ENCODE data around the gene JAK3. TPM values are rescaled to one million over a fixed set of nuclear protein-coding genes. Genes with fewer than 3 reads are reported as not detected.
A peak's percentile ranks its signal among the peaks of the same experiment; 100 is the strongest.

Gene JAK3
- total and polyA plus RNA-seq, 8 donors: 0.89 to 50.2 (median 2.9) TPM

DNA sequence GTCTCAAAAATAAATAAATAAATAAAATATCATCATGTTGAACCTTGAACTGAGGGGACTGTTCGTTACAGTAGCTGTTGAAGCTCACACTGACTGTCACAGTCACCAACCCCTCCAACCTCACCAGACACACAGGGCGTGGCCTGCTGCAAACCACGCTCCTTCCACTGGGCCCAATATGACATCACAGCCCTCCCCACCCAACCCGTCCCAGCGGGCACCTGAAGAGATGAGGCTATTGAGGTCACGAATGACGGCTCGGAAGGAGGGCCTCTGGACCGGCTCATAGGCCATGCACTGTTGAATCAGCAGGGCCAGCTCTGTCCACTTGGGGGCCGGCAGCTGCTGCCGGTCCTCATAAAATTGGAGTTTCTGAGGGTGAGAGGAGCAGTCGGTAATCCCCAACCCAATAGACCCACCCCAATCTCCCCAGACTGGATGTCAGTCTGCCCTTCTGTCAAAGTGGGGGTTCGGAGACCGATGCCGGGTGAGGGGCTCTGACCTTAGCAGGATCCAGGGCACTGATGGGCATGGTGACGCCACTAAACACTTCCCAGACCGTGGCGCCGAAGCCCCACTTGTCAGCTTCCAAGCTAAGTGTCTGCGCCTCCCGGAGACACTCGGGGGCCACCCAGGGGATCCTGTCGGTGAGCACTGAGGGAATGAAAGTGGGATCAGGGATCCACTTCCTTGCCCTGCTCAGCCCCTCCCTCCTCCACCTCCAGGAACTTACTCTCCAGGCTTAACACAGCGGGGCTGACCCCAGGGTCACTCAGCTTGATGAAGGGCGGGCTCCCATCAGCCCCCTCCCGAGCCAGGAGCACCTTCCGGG lies 13.2 kb downstream of the JAK3 start:
- no peak for TF ChIP-seq EP300 (IDR thresholded peaks at IDR 0.05)
- no peak for TF ChIP-seq POLR2A (IDR thresholded peaks at IDR 0.05)
- TF ChIP-seq, protein P1, sequence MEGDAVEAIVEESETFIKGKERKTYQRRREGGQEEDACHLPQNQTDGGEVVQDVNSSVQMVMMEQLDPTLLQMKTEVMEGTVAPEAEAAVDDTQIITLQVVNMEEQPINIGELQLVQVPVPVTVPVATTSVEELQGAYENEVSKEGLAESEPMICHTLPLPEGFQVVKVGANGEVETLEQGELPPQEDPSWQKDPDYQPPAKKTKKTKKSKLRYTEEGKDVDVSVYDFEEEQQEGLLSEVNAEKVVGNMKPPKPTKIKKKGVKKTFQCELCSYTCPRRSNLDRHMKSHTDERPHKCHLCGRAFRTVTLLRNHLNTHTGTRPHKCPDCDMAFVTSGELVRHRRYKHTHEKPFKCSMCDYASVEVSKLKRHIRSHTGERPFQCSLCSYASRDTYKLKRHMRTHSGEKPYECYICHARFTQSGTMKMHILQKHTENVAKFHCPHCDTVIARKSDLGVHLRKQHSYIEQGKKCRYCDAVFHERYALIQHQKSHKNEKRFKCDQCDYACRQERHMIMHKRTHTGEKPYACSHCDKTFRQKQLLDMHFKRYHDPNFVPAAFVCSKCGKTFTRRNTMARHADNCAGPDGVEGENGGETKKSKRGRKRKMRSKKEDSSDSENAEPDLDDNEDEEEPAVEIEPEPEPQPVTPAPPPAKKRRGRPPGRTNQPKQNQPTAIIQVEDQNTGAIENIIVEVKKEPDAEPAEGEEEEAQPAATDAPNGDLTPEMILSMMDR (IDR thresholded peaks at IDR 0.05): no peak
- TF ChIP-seq POLR2AphosphoS5 (IDR thresholded peaks at IDR 0.05): no peak
- no peak for DNase-seq
- intact Hi-C loops (cut with DNase I; ENCODE audit: low total_unique reads): no loop called here
- peaks cover 0 to 83% (median 31%) of the 10 kb centered on the region in 4 donors for H3K36me3 ChIP-seq
- H3K9me3 ChIP-seq: no peaks in the 10 kb centered on the region
- 66 to 85% (median 72%) methylated on average over 23 to 27 of the region's 27 CpGs for WGBS, 5 donors
- no peak overlapping the region for H3K4me3 ChIP-seq
- no peak overlapping the region for H3K27ac ChIP-seq
- H3K27me3 ChIP-seq: peaks cover 0 to 39% (median 3%) of the 10 kb centered on the region in 3 donors
- H3K4me1 ChIP-seq: peaks cover 0 to 22% (median 20%) of the 10 kb centered on the region in 4 donors

DNA sequence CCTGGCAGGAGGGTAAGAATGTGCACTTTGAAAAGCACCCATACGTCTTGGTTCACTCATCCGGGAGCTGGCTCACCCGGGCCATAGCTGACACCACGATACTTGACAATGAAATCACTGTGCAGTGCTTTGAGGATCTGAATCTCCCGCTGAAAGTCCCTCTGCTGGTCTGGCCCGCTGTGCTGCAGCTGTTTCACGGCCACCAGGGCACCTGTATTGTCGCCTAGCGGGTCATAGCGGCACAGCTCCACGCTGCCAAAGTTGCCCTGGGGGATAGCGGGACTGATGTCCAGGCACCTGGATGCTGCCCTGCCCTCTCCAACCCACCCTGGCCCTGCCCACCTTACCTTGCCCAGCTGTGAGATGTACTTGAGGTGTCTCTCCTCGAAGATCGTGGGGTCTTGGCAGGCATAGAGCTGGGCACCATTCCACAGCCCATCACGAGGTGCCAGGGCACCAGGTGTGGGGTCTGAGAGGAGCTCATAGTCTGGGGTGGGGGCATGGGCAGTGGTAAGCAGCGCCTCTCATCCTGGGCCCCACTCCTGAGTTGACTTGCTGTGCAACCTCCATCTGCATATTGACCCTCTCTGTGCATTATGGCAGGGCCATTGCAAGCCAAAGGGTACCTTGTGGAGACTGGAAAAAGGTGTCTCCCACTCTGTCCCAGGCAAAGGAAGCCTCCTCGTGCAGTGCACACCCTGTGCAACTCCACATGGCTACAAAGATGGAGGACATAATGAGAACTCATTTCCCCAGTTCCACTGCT lies 15.2 kb downstream of the JAK3 start:
- intact Hi-C loops (cut with DNase I; ENCODE audit: low total_unique reads): no loop called here
- peaks cover 0 to 45% (median 3%) of the 10 kb centered on the region in 3 donors for H3K27me3 ChIP-seq
- DNase-seq: no peak

DNA sequence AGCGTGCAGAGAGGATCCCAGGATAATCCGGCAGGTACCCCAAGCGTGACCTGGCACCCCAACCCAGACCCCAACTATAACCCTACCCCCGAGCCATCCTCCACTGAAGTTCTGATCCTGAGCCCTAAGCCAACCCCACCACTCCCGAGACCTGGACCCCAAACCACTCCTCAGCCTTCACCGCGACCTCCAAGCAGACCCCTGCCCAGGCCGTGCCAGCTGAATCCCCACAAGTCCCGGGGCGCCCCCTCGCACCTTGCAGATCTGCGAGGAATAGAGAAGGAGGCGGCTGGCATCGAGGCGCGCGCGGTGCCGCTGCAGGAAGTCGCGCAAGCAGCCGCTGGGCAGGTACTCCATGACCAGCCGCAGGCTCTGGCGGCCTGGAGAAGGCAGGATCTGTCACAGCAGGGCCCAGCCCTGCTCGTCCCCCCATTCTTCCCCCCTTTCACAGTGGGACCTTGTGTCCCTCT lies 16.3 kb downstream of the JAK3 start:
- Histone ChIP-seq H3K36me3 (peaks cover 0 to 58% (median 19%) of the 10 kb centered on the region in 4 donors), H3K4me1 (peaks cover 0 to 22% (median 20%) of the 10 kb centered on the region in 4 donors), H3K27ac (no peak overlapping the region), H3K27me3 (peaks cover 0 to 50% (median 3%) of the 10 kb centered on the region in 3 donors), H3K4me3 (peak overlapping the region; percentile 19 to 44 (median 30)), H3K9me3 (no peaks in the 10 kb centered on the region)
- TF ChIP-seq, protein P1 (IDR thresholded peaks at IDR 0.05): no peak
- TF ChIP-seq EP300 (IDR thresholded peaks at IDR 0.05) (no peak), POLR2A (IDR thresholded peaks at IDR 0.05) (no peak), POLR2AphosphoS5 (IDR thresholded peaks at IDR 0.05) (no peak)
- DNase-seq: peak in 1 of 2 donors; percentile 27
- intact Hi-C loops (cut with DNase I; ENCODE audit: low total_unique reads): no loop called here
- 30 to 65% (median 36%) methylated on average over 7 to 25 of the region's 25 CpGs for WGBS, 5 donors

More for the DNA sequence above, 15.2 kb downstream of the JAK3 start:
- H3K4me3 ChIP-seq: no peak overlapping the region
- peaks cover 0 to 63% (median 23%) of the 10 kb centered on the region in 4 donors for H3K36me3 ChIP-seq
- TF ChIP-seq, protein P1 (IDR thresholded peaks at IDR 0.05): no peak
- TF ChIP-seq EP300 (IDR thresholded peaks at IDR 0.05) (no peak), POLR2A (IDR thresholded peaks at IDR 0.05) (no peak), POLR2AphosphoS5 (IDR thresholded peaks at IDR 0.05) (no peak)
- 83 to 88% (median 88%) methylated on average over 9 to 17 of the region's 17 CpGs for WGBS, 5 donors
- H3K4me1 ChIP-seq: peaks cover 0 to 22% (median 20%) of the 10 kb centered on the region in 4 donors
- H3K9me3 ChIP-seq: no peaks in the 10 kb centered on the region
- no peak overlapping the region for H3K27ac ChIP-seq
